ENCODE measurements around the gene MAVS. TPM values are rescaled to one million over a fixed set of nuclear protein-coding genes. Genes with fewer than 3 reads are reported as not detected.

The MAVS gene
- total and polyA plus RNA-seq, 9 donors = 14.6 to 26.2 (median 21.0) TPM

GRCh38 chr20:3813848-3814581 lies 32.6 kb upstream of the MAVS start:
- DNase-seq = peak; percentile 17
- Histone ChIP-seq H3K36me3 (ENCODE audit: control insufficient read depth, insufficient read depth, low read length) (no peaks in the 10 kb centered on the region), H3K9me3 (replicated peaks; ENCODE audit: control insufficient read depth, low read depth, low read length) (no peaks in the 10 kb centered on the region), H3K4me3 (ENCODE audit: low read length) (no peak overlapping the region), H3K4me1 (ENCODE audit: control insufficient read depth, insufficient read depth, low read length) (peaks cover 51% of the 10 kb centered on the region), H3K27me3 (ENCODE audit: control insufficient read depth, insufficient read depth, low read length) (no peaks in the 10 kb centered on the region), H3K27ac (ENCODE audit: low read length) (no peak overlapping the region)
- WGBS (ENCODE audit: insufficient coverage) = 79% methylated on average over 4 of the region's 12 CpGs

- DNase-seq = no peak
- Histone ChIP-seq H3K27ac (ENCODE audit: low read length) (no peak overlapping the region), H3K27me3 (ENCODE audit: control insufficient read depth, insufficient read depth, low read length) (no peaks in the 10 kb centered on the region), H3K4me3 (ENCODE audit: low read length) (no peak overlapping the region), H3K9me3 (replicated peaks; ENCODE audit: control insufficient read depth, low read depth, low read length) (no peaks in the 10 kb centered on the region), H3K36me3 (ENCODE audit: control insufficient read depth, insufficient read depth, low read length) (no peaks in the 10 kb centered on the region), H3K4me1 (ENCODE audit: control insufficient read depth, insufficient read depth, low read length) (peaks cover 58% of the 10 kb centered on the region)
- 90% methylated on average over 3 of the region's 7 CpGs for WGBS (ENCODE audit: insufficient coverage)
Observed at GRCh38 chr20:3814928-3815495, 31.6 kb upstream of the MAVS start.

- Histone ChIP-seq H3K36me3 (ENCODE audit: control insufficient read depth, insufficient read depth, low read length) (no peaks in the 10 kb centered on the region), H3K4me1 (ENCODE audit: control insufficient read depth, insufficient read depth, low read length) (peaks cover 51% of the 10 kb centered on the region), H3K27me3 (ENCODE audit: control insufficient read depth, insufficient read depth, low read length) (no peaks in the 10 kb centered on the region), H3K4me3 (ENCODE audit: low read length) (no peak overlapping the region), H3K27ac (ENCODE audit: low read length) (no peak overlapping the region), H3K9me3 (replicated peaks; ENCODE audit: control insufficient read depth, low read depth, low read length) (no peaks in the 10 kb centered on the region)
- DNase-seq = peak; percentile 6
- whole genome bisulfite sequencing (ENCODE audit: insufficient coverage) = 80% methylated on average over 6 of the region's 9 CpGs
Observed at GRCh38 chr20:3815703-3816315, 30.8 kb upstream of the MAVS start.

GRCh38 chr20:3818155-3819151 lies 28.2 kb upstream of the MAVS start:
- peak overlapping the region; percentile 82 for H3K27ac ChIP-seq (ENCODE audit: low read length)
- 54% methylated on average over 6 of the region's 8 CpGs for WGBS (ENCODE audit: insufficient coverage)
- DNase-seq = peak; percentile 87
- H3K9me3 ChIP-seq (replicated peaks; ENCODE audit: control insufficient read depth, low read depth, low read length) = no peaks in the 10 kb centered on the region
- peaks cover 12% of the 10 kb centered on the region for H3K36me3 ChIP-seq (ENCODE audit: control insufficient read depth, insufficient read depth, low read length)
- H3K4me1 ChIP-seq (ENCODE audit: control insufficient read depth, insufficient read depth, low read length) = peaks cover 33% of the 10 kb centered on the region
- H3K27me3 ChIP-seq (ENCODE audit: control insufficient read depth, insufficient read depth, low read length) = no peaks in the 10 kb centered on the region
- H3K4me3 ChIP-seq (ENCODE audit: low read length) = no peak overlapping the region

- Histone ChIP-seq H3K36me3 (ENCODE audit: control insufficient read depth, insufficient read depth, low read length) (peaks cover 23% of the 10 kb centered on the region), H3K27me3 (ENCODE audit: control insufficient read depth, insufficient read depth, low read length) (no peaks in the 10 kb centered on the region), H3K27ac (ENCODE audit: low read length) (peak overlapping the region; percentile 99), H3K4me1 (ENCODE audit: control insufficient read depth, insufficient read depth, low read length) (peaks cover 28% of the 10 kb centered on the region), H3K4me3 (ENCODE audit: low read length) (peak overlapping the region; percentile 78), H3K9me3 (replicated peaks; ENCODE audit: control insufficient read depth, low read depth, low read length) (no peaks in the 10 kb centered on the region)
- WGBS (ENCODE audit: insufficient coverage) = 63% methylated on average over 19 of the region's 20 CpGs
- DNase-seq = no peak
Observed at GRCh38 chr20:3819411-3820047, 27.1 kb upstream of the MAVS start.

- Histone ChIP-seq H3K27ac (ENCODE audit: low read length) (peak within 1 kb of the TSS; percentile 99), H3K4me1 (ENCODE audit: control insufficient read depth, insufficient read depth, low read length) (peaks cover 28% of the 10 kb centered on the region), H3K27me3 (ENCODE audit: control insufficient read depth, insufficient read depth, low read length) (no peaks in the 10 kb centered on the region), H3K9me3 (replicated peaks; ENCODE audit: control insufficient read depth, low read depth, low read length) (no peaks in the 10 kb centered on the region), H3K36me3 (ENCODE audit: control insufficient read depth, insufficient read depth, low read length) (peaks cover 31% of the 10 kb centered on the region), H3K4me3 (ENCODE audit: low read length) (peak within 1 kb of the TSS; percentile 78)
- under 1% methylated on average over 95 of the region's 96 CpGs for WGBS (ENCODE audit: insufficient coverage)
- peak; percentile 99 for DNase-seq
Observed at GRCh38 chr20:3820048-3820900, 26.4 kb upstream of the MAVS start, which contains the start of gene AP5S1. Gene AP5S1, plus strand, starts transcription at chr20:3820547. Its CDS starts 1,571 bp downstream, at chr20:3822118.

GRCh38 chr20:3820901-3821727 lies 25.5 kb upstream of the MAVS start:
- no peaks in the 10 kb centered on the region for H3K9me3 ChIP-seq (replicated peaks; ENCODE audit: control insufficient read depth, low read depth, low read length)
- DNase-seq = peak; percentile 30
- peaks cover 28% of the 10 kb centered on the region for H3K4me1 ChIP-seq (ENCODE audit: control insufficient read depth, insufficient read depth, low read length)

GRCh38 chr20:3821996-3822395 lies 24.6 kb upstream of the MAVS start:
- WGBS (ENCODE audit: insufficient coverage) = 98% methylated on average over 12 of the region's 14 CpGs
- DNase-seq = peak; percentile 16
- H3K4me1 ChIP-seq (ENCODE audit: control insufficient read depth, insufficient read depth, low read length) = peaks cover 28% of the 10 kb centered on the region
- no peaks in the 10 kb centered on the region for H3K27me3 ChIP-seq (ENCODE audit: control insufficient read depth, insufficient read depth, low read length)
- H3K36me3 ChIP-seq (ENCODE audit: control insufficient read depth, insufficient read depth, low read length) = peaks cover 40% of the 10 kb centered on the region
- no peaks in the 10 kb centered on the region for H3K9me3 ChIP-seq (replicated peaks; ENCODE audit: control insufficient read depth, low read depth, low read length)
- H3K27ac ChIP-seq (ENCODE audit: low read length) = no peak overlapping the region
- no peak overlapping the region for H3K4me3 ChIP-seq (ENCODE audit: low read length)

More at GRCh38 chr20:3820901-3821727, 25.5 kb upstream of the MAVS start:
- 69% methylated on average over 6 of the region's 20 CpGs for WGBS (ENCODE audit: insufficient coverage)
- Histone ChIP-seq H3K27me3 (ENCODE audit: control insufficient read depth, insufficient read depth, low read length) (no peaks in the 10 kb centered on the region), H3K36me3 (ENCODE audit: control insufficient read depth, insufficient read depth, low read length) (peaks cover 39% of the 10 kb centered on the region), H3K4me3 (ENCODE audit: low read length) (peak overlapping the region; percentile 78), H3K27ac (ENCODE audit: low read length) (peak overlapping the region; percentile 99)
